Measurements from ENCODE around the gene HLA-DRA.

DNA sequence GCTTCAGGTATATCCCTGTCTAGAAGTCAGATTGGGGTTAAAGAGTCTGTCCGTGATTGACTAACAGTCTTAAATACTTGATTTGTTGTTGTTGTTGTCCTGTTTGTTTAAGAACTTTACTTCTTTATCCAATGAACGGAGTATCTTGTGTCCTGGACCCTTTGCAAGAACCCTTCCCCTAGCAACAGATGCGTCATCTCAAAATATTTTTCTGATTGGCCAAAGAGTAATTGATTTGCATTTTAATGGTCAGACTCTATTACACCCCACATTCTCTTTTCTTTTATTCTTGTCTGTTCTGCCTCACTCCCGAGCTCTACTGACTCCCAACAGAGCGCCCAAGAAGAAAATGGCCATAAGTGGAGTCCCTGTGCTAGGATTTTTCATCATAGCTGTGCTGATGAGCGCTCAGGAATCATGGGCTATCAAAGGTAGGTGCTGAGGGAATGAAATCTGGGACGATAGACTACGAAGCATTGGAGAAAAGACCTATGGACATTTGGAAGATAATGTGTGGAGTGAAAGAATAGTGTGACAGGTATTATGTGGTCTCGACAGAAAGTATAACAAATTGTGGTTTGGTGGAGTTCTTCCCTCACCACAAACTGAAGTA, at the start of gene HLA-DRA:
- no peak for TF ChIP-seq POLR2A (IDR thresholded peaks at IDR 0.05; ENCODE audit: low read length)
- no peak for TF ChIP-seq GATA1 (IDR thresholded peaks at IDR 0.05; ENCODE audit: low read depth, low read length)

Measured in erythroblast (primary cell).